Activated gamma-delta T cell treated with Interleukin-2 at 50 U/mL for 16 hours (primary cell): ENCODE data around the gene SLC35D1.

ENCODE experiments used
- DNase-seq: peaks from one replicate; pipeline ENCODE4 v3.0.0-alpha.2; 2020

The SLC35D1 gene

DNA sequence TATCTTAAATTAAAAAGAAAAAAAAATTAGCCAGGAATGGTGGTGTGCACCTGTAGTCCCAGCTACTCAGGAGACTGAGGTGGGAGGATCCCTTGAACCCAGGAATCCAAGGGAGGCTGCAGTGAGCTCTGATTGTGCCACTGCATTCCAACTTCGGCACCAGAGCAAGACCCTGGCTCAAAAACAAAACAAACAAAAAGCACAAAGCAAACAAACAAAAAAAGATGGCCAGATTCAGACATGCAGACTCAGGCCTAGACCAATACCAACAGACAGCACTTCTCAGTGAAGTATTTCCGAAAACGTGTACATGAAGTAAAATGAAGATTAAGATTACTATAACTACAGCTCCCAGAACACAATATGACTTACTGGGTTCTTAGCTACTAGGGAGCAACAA, 10.6 kb downstream of the SLC35D1 start:
- DNase-seq: no peak

DNA sequence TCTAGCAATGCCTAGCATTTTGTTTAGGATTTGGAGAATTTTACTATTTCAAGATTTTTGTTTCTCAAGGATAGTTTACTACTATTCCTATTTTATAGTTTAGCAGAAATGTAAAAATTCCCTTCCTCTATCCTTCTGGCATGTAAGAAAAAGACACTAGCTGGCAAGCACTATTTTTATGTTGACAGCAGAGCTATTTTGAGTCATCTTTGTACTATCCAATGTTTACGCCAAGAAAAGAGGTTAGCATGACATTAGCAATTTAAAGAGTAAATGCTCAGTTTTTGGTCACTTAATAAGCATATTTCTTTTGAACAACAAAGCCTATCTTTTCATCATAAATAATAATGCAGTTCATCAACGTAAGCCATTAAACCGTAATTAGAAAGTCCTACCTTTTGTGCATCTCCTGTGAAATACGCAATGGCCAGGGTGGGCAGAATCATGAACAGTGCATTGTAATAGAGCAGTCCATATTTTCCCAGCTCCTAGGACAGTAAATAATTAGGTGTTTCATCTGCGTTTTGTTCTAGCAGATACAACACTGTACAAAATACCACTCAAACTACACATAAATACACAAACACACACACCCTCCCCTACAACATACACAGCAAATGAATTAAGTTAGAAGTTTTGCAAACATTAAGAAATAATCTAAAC, 12.0 kb downstream of the SLC35D1 start:
- no peak for DNase-seq

DNA sequence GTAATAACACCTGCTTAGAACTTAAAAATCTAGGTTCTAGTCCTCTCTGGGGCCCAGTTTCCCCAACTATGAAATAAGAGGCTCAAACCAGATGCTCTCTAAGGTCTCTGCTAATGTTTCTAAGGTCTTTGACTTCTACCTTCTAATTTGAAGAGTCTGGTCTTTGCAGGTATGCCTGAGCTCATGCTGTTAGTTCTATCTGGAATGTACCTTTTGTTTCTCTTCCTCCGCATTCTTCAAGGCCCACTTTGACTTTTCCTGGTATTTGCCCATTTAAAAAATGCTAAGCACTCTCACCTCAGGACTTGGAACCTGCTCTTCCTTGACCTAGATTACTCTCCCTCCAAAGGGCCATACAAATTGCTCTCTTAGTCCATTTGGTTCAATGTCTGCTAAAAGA, 13.5 kb downstream of the SLC35D1 start:
- DNase-seq: no peak

DNA sequence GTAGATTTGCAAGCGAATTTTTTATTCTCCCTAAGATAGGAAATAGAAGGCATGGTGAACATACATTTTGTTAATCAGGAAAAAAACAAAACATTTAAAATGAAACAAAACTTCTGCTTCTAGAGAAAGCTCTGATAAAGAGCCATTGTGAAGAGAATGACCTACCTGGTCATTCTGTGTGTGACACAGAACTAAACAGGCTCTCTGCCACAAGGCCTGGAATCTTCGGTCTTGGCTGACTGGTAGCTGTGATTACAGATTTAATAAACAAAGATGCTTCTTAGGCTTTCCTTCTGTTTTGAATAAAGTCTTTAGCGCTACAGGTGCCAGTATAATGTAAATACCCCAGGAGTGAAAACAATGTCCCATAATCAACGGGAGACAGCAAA, 22.1 kb downstream of the SLC35D1 start:
- DNase-seq: no peak

DNA sequence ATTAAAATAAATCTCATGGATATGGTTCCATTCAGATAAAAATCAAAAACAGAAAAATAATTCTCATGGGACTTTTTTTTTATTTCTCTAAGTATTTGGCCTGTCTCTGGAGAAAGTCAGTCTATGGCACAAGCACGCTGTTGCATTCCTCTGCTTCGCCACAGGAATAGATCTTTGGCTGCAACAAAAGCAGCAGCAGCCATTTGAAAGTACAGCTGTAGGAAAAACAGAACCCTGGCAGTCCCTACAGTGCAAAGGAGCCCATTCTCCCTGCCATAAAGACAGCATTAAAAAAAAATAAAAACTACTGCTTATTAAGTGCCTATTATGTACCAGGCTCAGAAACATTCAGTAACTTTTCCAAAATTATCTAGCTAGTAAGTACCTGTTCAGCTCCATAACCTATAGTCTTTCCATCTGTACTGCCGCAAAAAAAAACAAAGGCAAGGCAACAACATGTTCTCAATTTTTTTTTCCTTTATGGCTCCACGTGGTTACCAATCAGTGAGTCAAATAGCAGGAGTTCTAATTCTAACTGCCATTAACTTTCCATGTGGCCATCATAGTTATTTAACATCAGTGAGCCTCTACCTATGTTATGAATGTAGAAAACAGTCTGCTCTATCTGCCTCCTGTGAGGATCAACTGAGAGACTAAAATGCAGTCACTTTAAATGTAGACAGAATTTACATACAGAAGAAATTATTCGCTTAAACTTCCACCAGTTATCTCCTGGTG, 22.7 kb downstream of the SLC35D1 start:
- DNase-seq: no peak

DNA sequence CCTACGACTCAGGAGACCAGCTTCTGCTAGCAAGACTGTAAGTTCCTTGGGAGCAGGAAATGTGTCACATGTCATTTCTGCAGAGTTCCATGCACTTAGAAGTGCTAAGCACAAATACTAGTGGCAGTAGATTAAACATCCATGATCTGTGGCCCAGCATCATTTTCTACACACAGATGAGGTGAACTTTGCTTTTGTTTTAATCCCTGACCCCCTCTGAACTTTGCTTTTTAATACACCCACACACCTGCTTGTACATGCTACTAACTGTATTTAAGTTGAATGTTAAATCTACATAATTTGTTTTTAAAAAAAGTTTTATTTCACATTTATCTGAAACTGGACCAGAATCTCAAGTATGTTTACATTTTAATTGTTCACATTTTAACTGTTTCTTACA, 24.5 kb downstream of the SLC35D1 start:
- no peak for DNase-seq

DNA sequence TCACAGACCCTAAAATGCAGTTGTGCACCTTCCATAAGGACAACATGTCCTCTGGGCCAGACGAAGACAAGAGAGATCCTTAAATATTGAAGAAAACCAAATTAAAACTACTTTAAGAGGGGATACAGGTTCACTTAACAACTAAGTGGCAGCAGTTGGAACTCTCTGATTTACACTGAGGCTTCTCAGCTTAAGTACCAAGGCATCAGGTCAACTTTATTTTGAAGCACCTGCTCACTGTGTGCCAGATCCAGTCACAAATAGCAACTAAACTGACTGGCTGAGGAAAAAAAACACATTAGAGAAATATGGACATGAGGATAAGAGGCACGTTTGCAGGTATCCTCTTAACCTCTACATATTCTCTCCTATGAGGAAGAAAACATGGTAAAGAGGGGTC, 33.2 kb downstream of the SLC35D1 start:
- no peak for DNase-seq

DNA sequence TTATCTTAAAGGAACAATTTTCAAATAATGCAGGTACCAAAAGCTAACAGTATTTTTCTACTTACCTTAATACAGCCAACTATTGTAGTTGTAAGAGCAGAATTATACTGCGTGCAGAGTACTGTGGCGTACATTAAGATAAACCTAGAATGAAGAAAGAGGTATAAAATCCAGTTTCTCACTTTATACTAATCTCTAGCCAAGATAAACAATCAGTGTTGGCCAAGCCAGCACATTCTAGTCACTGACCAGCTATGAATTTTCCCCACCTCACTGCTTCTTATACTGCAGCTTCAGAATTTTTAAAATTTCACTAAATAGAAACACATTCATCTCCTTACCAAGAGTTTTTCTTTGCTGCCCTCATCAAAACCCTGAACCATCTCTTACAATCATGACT, 33.6 kb downstream of the SLC35D1 start:
- DNase-seq: no peak

DNA sequence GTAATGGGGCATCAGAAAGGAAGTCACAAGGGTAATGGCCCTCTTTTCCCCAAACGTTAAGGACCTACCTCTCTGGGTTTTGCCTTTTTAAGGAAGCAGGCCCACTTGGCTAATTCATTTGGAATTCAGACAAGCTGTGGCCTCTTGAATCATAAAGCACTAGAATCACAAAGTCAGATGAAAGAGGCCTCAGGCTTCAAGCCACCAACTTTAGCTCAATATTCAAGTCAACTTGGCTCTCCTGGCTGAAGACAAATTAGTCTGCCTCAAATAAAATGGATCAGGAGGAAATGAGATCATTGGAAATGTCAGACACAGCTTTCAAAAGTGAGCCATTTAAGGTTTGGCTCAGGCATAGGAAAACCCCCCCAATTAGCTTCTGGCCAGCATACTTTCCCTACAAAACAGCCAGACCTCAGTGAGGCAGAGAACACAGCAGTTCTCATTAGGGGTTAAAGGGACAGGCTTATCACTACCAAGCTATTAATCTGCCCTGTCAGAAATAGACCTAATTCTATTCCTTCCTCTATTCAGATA, 34.3 kb downstream of the SLC35D1 start:
- no peak for DNase-seq

DNA sequence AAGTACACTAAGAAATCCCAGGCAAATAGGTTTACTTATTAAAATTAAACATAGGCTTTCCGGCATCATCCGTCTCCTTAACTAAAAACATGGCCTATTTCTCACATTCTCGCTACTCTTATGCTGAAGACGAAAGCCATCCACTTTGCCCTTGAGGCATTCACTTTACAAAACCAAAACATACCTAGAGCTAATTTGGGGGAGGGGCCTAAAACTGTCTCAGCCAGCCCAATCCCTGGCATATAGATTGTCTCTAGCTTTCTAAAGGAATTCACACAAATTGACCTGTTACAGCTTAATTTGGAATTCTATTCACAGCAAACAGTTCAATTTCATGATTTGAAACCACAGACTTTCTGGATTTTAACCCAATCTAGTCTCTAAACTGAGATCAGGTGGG, 34.8 kb downstream of the SLC35D1 start:
- no peak for DNase-seq

DNA sequence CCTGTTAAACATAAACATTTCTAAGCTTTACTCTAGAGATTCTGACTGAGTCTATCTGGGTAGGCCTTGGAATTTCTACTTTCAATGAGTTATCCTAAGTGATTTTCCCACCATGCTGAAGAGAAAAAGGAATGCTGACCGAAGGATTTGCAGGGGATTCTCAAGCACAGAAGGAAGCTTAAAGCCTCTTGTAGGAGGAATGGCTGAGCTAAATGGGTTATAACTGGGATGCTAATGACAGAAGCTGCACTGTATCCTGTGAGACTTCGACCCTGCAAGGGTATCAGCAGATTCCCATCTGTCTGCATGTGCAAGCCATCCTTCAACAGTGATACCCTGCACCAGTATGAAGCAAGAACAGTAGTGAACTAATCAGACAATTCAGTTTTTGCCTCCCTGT, 35.4 kb downstream of the SLC35D1 start:
- no peak for DNase-seq

DNA sequence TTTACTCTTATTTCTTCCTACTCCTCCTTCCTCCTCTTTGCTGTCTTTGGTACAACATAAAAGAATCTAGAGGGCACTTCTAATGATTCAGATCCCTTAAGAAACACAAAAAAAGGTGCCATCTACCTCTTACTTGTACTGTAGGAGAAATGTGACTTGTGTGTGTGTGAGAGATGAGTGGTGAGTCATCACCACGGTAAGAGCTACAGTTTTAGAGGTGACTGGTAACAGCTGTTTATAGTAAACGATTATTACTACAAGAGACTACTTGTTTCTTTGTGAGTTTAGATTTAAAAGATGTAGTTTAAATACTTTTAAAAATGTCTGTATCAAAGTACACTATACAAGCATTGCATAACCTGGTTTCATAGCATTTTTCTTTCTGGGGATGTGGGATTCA, 40.4 kb downstream of the SLC35D1 start:
- DNase-seq: no peak

DNA sequence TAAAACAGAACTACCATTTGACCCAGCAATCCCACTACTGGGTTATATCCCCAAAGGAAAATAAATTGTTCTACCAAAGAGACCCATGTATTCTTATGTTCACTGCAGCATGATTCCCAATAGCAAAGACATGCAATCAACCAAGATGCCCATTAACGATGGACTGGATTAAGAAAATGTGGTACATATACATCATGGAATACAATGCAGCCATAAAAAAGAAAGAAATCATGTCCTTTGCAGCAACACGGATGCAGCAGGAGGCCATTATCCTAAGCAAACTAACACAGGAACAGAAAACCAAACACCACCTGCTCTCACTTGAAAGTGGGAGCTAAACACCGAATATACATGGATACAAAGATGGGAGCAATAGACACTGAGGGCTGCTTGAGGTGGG, 44.2 kb downstream of the SLC35D1 start:
- DNase-seq: no peak

DNA sequence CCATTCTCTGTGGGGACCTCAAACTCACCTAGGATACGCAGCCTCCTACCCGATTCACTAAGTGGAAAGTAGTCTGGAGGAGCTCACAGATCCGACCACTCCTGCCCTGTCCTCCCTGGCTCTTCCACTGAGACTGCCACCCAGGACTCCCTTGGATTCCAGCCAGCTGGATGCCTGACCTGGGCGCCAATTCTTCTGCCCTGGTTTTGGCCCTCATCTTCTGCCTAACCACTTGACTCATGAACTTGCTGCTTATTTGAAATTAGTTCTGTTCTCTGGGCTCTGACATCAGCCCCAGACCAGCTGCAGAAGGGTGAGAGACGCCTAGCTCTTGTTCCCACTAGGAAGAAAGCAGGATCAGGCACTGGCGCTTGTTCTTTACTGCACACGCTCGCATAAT, 48.9 kb downstream of the SLC35D1 start:
- no peak for DNase-seq

DNA sequence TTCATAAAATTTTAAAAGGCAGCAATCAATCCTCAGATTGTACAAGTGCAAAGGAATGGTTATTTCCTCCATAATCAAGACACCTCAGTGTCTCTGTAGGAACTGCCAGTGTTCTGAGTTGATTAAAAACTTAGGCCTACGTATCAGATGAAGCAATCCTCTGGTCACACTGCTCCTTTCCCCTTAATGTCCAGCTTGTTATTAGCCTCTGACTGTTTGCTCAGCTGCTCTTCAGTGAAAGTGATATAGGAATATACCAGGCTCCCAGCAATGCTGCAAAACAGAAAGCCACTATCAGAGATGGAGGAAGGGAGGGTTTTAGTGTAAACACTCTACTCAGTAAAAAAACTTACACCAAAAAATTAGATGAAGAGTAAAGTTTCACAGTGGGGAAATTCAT, 49.8 kb downstream of the SLC35D1 start:
- no peak for DNase-seq

DNA sequence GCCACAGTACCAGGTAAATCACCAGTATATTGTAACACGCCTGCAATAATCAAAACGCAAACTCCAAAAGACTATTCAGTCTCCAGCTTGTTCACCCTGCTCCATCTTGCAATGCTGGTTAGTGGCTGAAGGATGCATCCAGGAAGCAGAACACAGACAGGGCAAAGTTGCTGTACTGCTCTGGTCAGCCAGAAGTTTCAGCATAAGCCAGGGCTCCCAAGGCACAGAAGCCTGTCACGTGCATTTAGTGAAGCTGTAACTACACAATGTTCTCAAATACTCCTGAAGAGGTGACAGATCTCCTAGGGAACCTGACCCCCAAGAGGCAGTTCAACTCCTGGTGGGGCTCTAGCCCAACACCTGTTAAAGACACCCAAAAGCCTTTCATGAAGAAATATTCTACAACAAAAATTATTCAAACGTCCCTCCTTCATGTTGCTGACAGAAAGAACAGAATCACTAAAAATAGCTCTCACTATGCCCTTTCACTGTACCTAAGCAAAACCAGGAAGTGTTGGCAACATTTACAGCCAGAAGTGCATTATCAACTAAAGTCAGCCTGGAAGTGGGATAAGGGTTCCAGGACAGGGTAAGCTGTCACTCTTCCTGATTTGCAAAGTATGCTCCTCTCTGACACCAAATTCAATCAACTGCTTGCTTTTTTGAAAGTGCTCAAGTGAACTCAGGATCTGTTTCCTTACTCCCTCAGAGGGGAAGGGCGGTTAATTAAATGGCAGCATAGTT, 52.1 kb downstream of the SLC35D1 start:
- no peak for DNase-seq

DNA sequence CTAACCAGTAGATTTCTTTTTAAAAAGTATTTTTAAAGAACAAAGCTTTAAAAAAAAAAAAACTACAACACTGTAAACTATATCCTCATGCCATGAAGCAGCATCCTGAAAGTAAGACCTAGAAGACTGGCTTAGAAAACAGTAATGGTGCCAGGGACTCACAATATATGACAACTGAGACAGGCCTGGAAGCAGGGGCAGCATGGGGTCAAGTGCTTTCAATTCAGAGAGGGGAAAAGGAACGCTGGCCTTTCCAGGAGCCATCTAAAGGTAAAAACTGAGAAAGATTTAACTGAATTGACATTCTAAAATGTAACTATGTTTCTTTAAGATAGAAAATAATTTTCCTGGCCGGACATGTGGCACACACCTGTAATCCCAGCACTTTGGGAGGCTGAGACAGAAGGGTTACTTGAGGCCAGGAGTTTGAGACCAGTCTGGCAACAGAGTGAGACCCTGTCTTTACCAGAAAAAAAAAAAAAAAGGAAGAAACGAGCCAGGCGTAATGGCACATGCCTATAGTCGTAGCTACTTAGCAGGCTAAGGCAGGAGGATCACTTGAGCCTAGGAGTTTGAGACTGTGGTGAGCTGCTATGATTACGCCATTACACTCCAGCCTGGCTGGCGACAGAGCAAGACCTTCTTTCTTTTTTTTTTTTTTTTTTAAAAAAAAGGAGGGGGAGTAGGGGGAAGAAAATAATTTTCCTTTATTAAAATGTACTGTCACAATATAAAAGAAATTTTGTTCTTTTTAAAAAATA, 54.1 kb downstream of the SLC35D1 start:
- DNase-seq: no peak

DNA sequence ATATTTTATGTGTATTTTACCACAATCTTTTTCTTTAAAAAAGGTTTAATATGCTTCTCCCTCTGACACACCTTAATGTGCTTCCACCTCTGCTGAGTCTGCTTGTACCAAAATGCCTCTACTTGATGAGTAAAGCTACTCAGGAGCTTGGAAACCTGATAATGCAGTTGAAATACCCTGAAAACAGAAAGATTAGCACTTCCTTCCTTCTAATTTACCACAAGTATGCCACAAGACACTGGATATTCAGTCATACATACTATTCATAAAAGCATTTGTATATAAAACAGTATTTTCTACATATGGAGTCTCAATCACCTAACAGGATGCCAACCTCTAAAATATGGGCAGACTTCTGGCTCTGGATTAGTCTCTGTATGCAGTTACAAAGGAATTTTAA, 55.0 kb downstream of the SLC35D1 start:
- DNase-seq: no peak

DNA sequence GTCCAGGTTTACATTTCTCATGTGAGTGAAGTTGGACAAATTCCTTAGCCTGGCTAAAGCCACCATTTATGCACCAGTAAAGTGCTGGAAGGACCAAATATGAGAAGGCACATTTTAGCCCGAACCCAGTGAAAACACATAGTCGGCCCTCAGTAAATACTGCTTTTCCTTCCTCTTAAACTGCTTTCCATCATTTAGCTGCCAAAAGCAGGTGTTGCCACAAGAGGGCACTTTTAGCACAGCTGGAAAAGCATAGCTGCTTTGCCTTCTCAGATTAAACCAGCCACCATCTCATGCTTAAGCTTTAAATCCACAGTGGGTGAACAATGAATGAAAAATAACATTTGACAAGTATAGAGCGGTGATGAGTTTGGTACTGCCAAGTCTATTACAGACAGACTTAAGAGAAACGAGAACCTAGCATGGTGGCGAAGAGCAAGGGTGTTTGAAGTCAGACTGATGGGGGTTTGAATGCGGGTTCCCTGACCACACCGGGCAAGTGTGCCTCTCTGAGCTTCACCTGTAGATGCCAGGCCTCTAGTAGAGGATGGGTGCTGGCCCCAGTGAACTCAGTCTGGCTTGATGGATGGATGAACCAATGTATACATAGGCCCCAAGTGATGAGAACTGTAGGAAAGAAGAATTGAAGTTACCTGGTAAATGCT, 57.8 kb downstream of the SLC35D1 start:
- peak; percentile 51 for DNase-seq

DNA sequence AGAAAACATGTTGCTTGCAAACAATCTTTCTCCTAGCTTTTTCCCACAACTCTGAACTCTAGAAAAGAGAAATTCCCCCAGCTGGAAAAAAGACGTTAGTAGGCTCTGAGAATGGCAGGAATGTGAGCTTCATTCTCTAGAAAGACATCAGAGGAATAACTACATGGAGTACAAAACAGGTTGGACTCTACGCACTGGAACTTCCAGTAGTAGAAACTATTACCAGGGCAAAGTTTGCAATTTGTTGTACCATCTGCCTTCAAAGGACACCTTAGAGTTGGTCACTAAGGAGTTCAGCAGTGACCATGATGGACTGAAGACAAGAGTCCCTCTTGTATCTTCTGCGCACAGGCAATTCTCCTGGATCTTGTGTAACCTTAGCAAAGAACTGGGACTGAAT, 60.9 kb downstream of the SLC35D1 start:
- DNase-seq: no peak

DNA sequence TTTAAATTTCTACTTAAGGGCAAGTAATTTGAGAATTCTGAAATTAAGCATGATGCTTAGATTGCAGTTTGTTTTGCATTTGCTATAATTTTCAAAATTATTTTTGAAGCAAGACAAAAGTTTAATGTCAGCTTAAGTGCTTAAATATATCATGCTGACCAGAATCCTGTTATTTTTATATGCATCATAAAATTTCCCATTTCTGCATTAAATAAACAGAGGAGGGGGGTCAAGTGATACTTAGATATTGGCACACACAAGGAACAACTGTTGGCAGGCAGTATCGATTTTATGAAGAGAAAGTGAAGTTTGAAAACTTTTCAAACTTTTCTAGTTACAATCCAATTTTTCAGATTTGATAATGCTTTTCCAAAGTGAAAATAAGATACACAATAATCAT, 68.1 kb downstream of the SLC35D1 start:
- no peak for DNase-seq

DNA sequence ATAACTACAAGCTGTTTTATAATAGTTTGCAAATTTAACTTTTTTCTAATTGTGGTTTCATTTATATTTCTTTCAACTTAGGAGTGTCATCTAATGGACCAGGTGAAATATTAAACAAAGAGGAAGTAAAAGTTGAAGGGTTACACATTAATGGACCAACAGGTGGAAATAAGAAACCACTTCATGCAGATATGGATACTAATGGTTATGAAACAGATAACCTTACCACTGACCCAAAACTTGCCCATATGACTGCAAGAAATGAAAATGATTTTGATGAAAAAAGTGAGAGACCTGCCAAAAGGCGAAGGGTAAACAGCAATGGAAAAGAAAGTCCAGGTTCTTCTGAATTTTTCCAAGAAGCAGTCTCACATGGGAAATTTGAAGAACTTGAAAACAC, 69.5 kb downstream of the SLC35D1 start:
- DNase-seq: no peak
